Measurements from ENCODE around the gene SUPT3H. TPM values are rescaled to one million over a fixed set of nuclear protein-coding genes. Genes with fewer than 3 reads are reported as not detected.

The SUPT3H gene
- total and polyA plus RNA-seq, 2 donors (not counting 1 experiment from before 2014, with no cell fraction given): 5.5 to 12.4 TPM

DNA sequence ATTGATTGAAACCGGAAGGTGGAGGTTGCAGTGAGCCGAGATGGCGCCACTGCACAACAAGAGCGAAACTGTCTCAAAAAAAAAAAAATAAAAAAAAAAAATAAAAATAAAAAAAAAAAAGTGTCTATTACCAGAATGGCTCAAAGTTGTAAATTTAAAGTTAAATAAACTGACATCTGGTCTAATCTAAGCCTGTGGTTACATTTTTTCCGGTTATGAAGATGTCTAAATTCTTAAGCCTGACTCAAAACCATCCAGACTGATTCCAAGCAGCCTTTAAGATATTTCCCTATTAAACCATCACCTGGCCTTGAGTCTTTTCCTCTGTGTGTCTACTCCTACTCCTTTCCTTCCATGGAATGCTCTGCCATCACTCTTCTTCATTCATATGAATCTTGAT, 421.3 kb downstream of the SUPT3H start:
- Histone ChIP-seq H3K27me3 (replicated peaks in 1 of 4; ENCODE audit: control extremely low read depth in 1 of 4, control insufficient read depth in 3 of 4, insufficient read depth in 4 of 4, low read length in 3 of 4) (no peaks in the 10 kb centered on the region), H3K9me3 (ENCODE audit: control extremely low read depth in 1 of 3, control insufficient read depth in 2 of 3, insufficient read depth in 1 of 3, low read length in 2 of 3) (no peaks in the 10 kb centered on the region), H3K27ac (ENCODE audit: low read length in 2 of 2) (no peak overlapping the region), H3K36me3 (replicated peaks in 1 of 2; ENCODE audit: control extremely low read depth in 1 of 2, control insufficient read depth in 1 of 2, extremely low read depth in 1 of 2, insufficient read depth in 2 of 2, low read length in 1 of 2) (no peaks in the 10 kb centered on the region), H4K20me1 (ENCODE audit: control insufficient read depth, insufficient read depth, low read length, poor library complexity, severe bottlenecking) (no peaks in the 10 kb centered on the region), H3K79me2 (ENCODE audit: control insufficient read depth, insufficient read depth, low read length) (no peaks in the 10 kb centered on the region), H3K4me2 (replicated peaks; ENCODE audit: low read depth, low read length, poor library complexity, severe bottlenecking) (no peak overlapping the region), H3K4me3 (ENCODE audit: control extremely low read depth in 1 of 5, extremely low read depth in 1 of 5, insufficient read depth in 1 of 5, low read depth in 2 of 5, low read length in 4 of 5) (no peak overlapping the region), H3K4me1 (ENCODE audit: control insufficient read depth in 2 of 2, insufficient read depth in 2 of 2, low read length in 2 of 2) (no peaks in the 10 kb centered on the region), H2AFZ (ENCODE audit: insufficient read depth, low read depth, low read length, poor library complexity, severe bottlenecking) (no peak overlapping the region), H3K9ac (ENCODE audit: low read length) (no peak overlapping the region)
- DNase-seq (no peak), ATAC-seq (ENCODE audit: low read depth) (no peak)
- no peaks in the 10 kb centered on the region for H3K9me3 Mint-ChIP-seq (ENCODE audit: insufficient read depth)
- ChIA-PET CTCF (no interaction called here), POLR2A (no interaction called here)
- 90% methylated on average over 2 of the region's 5 CpGs for WGBS (ENCODE audit: insufficient coverage)
- intact Hi-C loops (cut with micrococcal nuclease): no loop called here
- no peak overlapping the region for H3K4me3 Mint-ChIP-seq
- H3K4me1 Mint-ChIP-seq: no peaks in the 10 kb centered on the region
- TF ChIP-seq CTCF (IDR thresholded peaks at IDR 0.05) (no peak), EZH2 (IDR thresholded peaks at IDR 0.05; ENCODE audit: borderline replicate concordance, insufficient read depth, low read depth, low read length, poor library complexity, severe bottlenecking) (no peak)
- H3K27ac Mint-ChIP-seq: no peak overlapping the region
- no peaks in the 10 kb centered on the region for H3K27me3 Mint-ChIP-seq

DNA sequence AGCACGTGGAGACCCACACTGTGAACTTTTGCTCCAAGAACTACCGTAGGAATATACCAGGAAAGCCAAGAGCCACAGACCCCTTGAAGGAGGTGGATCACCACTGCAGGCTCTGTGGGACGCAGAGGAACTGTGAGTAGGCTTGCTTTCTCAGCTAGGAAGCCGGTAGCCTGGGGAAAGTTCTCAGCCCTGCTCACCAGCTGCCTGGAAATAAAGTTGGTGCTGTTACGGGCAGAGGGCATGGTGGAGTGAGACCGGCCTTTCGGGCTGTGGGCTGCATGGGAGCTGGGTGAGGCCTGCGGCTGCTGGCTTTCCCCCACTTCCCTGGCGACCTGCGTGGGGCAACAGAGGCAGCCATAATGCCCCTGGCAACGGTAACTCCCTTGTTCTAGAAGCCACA, 422.6 kb downstream of the SUPT3H start:
- Histone ChIP-seq H3K79me2 (ENCODE audit: control insufficient read depth, insufficient read depth, low read length) (no peaks in the 10 kb centered on the region), H3K36me3 (replicated peaks in 1 of 2; ENCODE audit: control extremely low read depth in 1 of 2, control insufficient read depth in 1 of 2, extremely low read depth in 1 of 2, insufficient read depth in 2 of 2, low read length in 1 of 2) (no peaks in the 10 kb centered on the region), H3K27me3 (replicated peaks in 1 of 4; ENCODE audit: control extremely low read depth in 1 of 4, control insufficient read depth in 3 of 4, insufficient read depth in 4 of 4, low read length in 3 of 4) (no peaks in the 10 kb centered on the region), H3K9ac (ENCODE audit: low read length) (no peak overlapping the region), H4K20me1 (ENCODE audit: control insufficient read depth, insufficient read depth, low read length, poor library complexity, severe bottlenecking) (no peaks in the 10 kb centered on the region), H3K4me1 (ENCODE audit: control insufficient read depth in 2 of 2, insufficient read depth in 2 of 2, low read length in 2 of 2) (no peaks in the 10 kb centered on the region), H3K27ac (ENCODE audit: low read length in 2 of 2) (no peak overlapping the region), H3K4me3 (ENCODE audit: control extremely low read depth in 1 of 5, extremely low read depth in 1 of 5, insufficient read depth in 1 of 5, low read depth in 2 of 5, low read length in 4 of 5) (no peak overlapping the region), H3K4me2 (replicated peaks; ENCODE audit: low read depth, low read length, poor library complexity, severe bottlenecking) (no peak overlapping the region), H3K9me3 (ENCODE audit: control extremely low read depth in 1 of 3, control insufficient read depth in 2 of 3, insufficient read depth in 1 of 3, low read length in 2 of 3) (no peaks in the 10 kb centered on the region), H2AFZ (ENCODE audit: insufficient read depth, low read depth, low read length, poor library complexity, severe bottlenecking) (no peak overlapping the region)
- H3K9me3 Mint-ChIP-seq (ENCODE audit: insufficient read depth): peaks cover 3% of the 10 kb centered on the region
- ATAC-seq (ENCODE audit: low read depth): no peak
- no peak overlapping the region for H3K27ac Mint-ChIP-seq
- no peaks in the 10 kb centered on the region for H3K27me3 Mint-ChIP-seq
- 98% methylated on average over 10 of the region's 11 CpGs for WGBS (ENCODE audit: insufficient coverage)
- no peak for DNase-seq
- intact Hi-C loops (cut with micrococcal nuclease): no loop called here
- no peaks in the 10 kb centered on the region for H3K4me1 Mint-ChIP-seq
- no peak overlapping the region for H3K4me3 Mint-ChIP-seq
- CTCF ChIA-PET: no interaction called here
- no peak for TF ChIP-seq EZH2 (IDR thresholded peaks at IDR 0.05; ENCODE audit: borderline replicate concordance, insufficient read depth, low read depth, low read length, poor library complexity, severe bottlenecking)
- TF ChIP-seq CTCF (IDR thresholded peaks at IDR 0.05): no peak
- POLR2A ChIA-PET: no interaction called here

All from B cell (primary cell).